NOMO-1 treated with DMSO at 0.1 percent for 48 hours (cell line): ENCODE results near the gene ZNF93.
"Not testable (repeated sequence)": the region's sequence is repeated elsewhere in the genome, so short reads cannot be mapped to it uniquely, and the experiment has no call there.

Source experiments
- DNase-seq: peaks from one replicate; lab custom pipeline; 2025; ENCODE audit not compliant: unreplicated experiment; lab: John Stamatoyannopoulos, UW

The ZNF93 gene

GRCh38 chr19:19937403-19937802, 36.7 kb downstream of the ZNF93 start:
- DNase-seq, result no peak

- DNase-seq, result no peak
These were observed 37.7 kb downstream of the ZNF93 start for GRCh38 chr19:19938449-19938848.

- DNase-seq, result no peak
These were observed 43.3 kb downstream of the ZNF93 start for GRCh38 chr19:19943848-19944582.

GRCh38 chr19:19944583-19944880, 43.8 kb downstream of the ZNF93 start:
- DNase-seq, result no peak

GRCh38 chr19:19946226-19946625, 45.5 kb downstream of the ZNF93 start:
- no peak for DNase-seq

GRCh38 chr19:19948800-19949199, 48.1 kb downstream of the ZNF93 start:
- DNase-seq, result no peak

- no peak for DNase-seq
These were observed 54.5 kb downstream of the ZNF93 start for GRCh38 chr19:19955208-19955607.

GRCh38 chr19:19956434-19957075, 55.8 kb downstream of the ZNF93 start:
- no peak for DNase-seq

- DNase-seq, result not testable (repeated sequence)
These were observed 57.0 kb downstream of the ZNF93 start for GRCh38 chr19:19957766-19958165.

GRCh38 chr19:19959151-19959799, 58.5 kb downstream of the ZNF93 start:
- peak; percentile 25 for DNase-seq

- DNase-seq, result no peak
These were observed 63.7 kb downstream of the ZNF93 start for GRCh38 chr19:19964416-19964815.

- not testable (repeated sequence) for DNase-seq
These were observed 65.4 kb downstream of the ZNF93 start for GRCh38 chr19:19966126-19966525.

- no peak for DNase-seq
These were observed 66.1 kb downstream of the ZNF93 start for GRCh38 chr19:19966862-19967261.
